Measurements from ENCODE around the gene CNTNAP2. TPM values are rescaled to one million over a fixed set of nuclear protein-coding genes. Genes with fewer than 3 reads are reported as not detected.

CNTNAP2 gene
- total and polyA plus RNA-seq, 2 of the 8 experiments (the other 6 are each of a cell fraction or from before 2014, with no cell fraction given) = 27.9 to 71.0 TPM

DNA sequence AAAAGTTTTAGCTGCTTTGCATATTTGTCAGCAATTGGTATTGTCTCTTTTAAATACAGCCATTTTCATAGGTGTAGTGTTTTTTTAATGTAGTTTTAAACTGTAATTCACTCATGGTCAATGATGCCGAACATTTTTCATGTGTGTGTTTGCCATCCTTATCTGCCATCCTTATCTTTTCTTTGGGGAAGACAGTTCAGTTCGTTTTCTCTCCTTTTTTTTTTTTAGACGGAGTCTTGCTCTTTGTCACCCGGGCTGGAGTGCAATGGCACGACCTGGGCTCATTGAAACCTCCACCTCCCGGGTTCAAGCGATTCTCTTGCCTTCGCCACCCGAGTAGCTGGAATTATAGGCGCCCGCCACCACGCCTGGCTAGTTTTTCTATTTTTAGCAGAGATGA lies 545.3 kb downstream of the CNTNAP2 start:
- no peak overlapping the region for H2BK12ac ChIP-seq (ENCODE audit: low read depth, low read length)
- no peaks in the 10 kb centered on the region for H3K23me2 ChIP-seq (ENCODE audit: low read depth, low read length)
- H2BK20ac ChIP-seq (ENCODE audit: low read length) = no peak overlapping the region
- no peak overlapping the region for H2BK15ac ChIP-seq (ENCODE audit: low read length)
- H3K4ac ChIP-seq (replicated peaks; ENCODE audit: insufficient read length, low read depth, low read length) = no peak overlapping the region
- ChIA-PET CTCF (ENCODE audit: partially characterized antibody) (interaction anchor here (1.1 kb wide), 1 partner anchor 9 kb away, joined by 4 read pairs; no protein-coding TSS in a partner anchor), POLR2A (ENCODE audit: partially characterized antibody) (no interaction called here)
- H3K4me2 ChIP-seq (ENCODE audit: insufficient read depth in 1 of 2, low read depth in 2 of 2, low read length in 2 of 2) = no peak overlapping the region
- H3K79me2 ChIP-seq (ENCODE audit: control insufficient read depth in 1 of 2, insufficient read depth in 2 of 2, low read length in 2 of 2) = no peaks in the 10 kb centered on the region
- no peak overlapping the region for H3K9ac ChIP-seq (replicated peaks in 1 of 4; ENCODE audit: extremely low read depth in 1 of 4, low read depth in 3 of 4, low read length in 3 of 4)
- no peak overlapping the region for H3K27ac ChIP-seq (ENCODE audit: low read depth, low read length)
- no peaks in the 10 kb centered on the region for H3K9me3 ChIP-seq (ENCODE audit: insufficient read depth in 2 of 2, low read depth in 1 of 2, low read length in 1 of 2)
- H2BK120ac ChIP-seq (replicated peaks; ENCODE audit: low read depth, low read length) = no peak overlapping the region
- H2AK5ac ChIP-seq (ENCODE audit: low read depth, low read length) = no peak overlapping the region
- H3K18ac ChIP-seq (ENCODE audit: extremely low read depth, low read length) = no peak overlapping the region
- H3K36me3 ChIP-seq (ENCODE audit: control insufficient read depth in 2 of 4, insufficient read depth in 4 of 4, low read length in 3 of 4) = no peaks in the 10 kb centered on the region
- 91% methylated on average over 9 of the region's 12 CpGs; no CpG with 5 or more reads in 1 of the 2 experiments for WGBS, 2 experiments (ENCODE audit: extremely low coverage in 1 of 2, insufficient coverage in 1 of 2, insufficient read length in 1 of 2, insufficient replicate concordance in 2 of 2, low coverage in 1 of 2, low lambda C conversion rate in 2 of 2, missing lambda C conversion rate in 1 of 2)
- H3K79me1 ChIP-seq (ENCODE audit: low read depth, low read length) = no peaks in the 10 kb centered on the region
- no peak overlapping the region for H2AFZ ChIP-seq (ENCODE audit: low read length)
- no peak overlapping the region for H4K5ac ChIP-seq (ENCODE audit: insufficient read length, low read depth, low read length)
- no peaks in the 10 kb centered on the region for H3K27me3 ChIP-seq (replicated peaks in 1 of 4; ENCODE audit: control insufficient read depth in 3 of 4, extremely low read depth in 1 of 4, insufficient read depth in 3 of 4, low read length in 3 of 4)
- H4K20me1 ChIP-seq (replicated peaks in 1 of 2; ENCODE audit: control insufficient read depth in 1 of 2, insufficient read depth in 2 of 2, low read length in 2 of 2) = no peaks in the 10 kb centered on the region
- no peak for FAIRE-seq
- DNase-seq (ENCODE audit: low read depth in 1 of 2, low spot score in 2 of 2) = no peak
- H3K4me3 ChIP-seq (ENCODE audit: extremely low read depth in 1 of 4, insufficient read depth in 2 of 4, low read depth in 3 of 4, low read length in 4 of 4) = no peak overlapping the region
- H3K23ac ChIP-seq (ENCODE audit: insufficient read length) = no peak overlapping the region
- H4K91ac ChIP-seq (replicated peaks; ENCODE audit: insufficient read length, low read length) = no peak overlapping the region
- no peak overlapping the region for H3K56ac ChIP-seq (replicated peaks; ENCODE audit: insufficient read length, low read depth, low read length)
- no peak overlapping the region for H4K8ac ChIP-seq (ENCODE audit: extremely low read depth, insufficient read depth, low read length)
- no peak overlapping the region for H3K14ac ChIP-seq (ENCODE audit: insufficient read length)
- no peak for TF ChIP-seq GTF2F1 (IDR thresholded peaks at IDR 0.05; ENCODE audit: borderline replicate concordance, low read depth, low read length)
- H2BK5ac ChIP-seq (ENCODE audit: low read depth, low read length) = no peak overlapping the region
- H3K4me1 ChIP-seq (replicated peaks in 1 of 4; ENCODE audit: control insufficient read depth in 3 of 4, insufficient read depth in 4 of 4, low read length in 3 of 4) = no peaks in the 10 kb centered on the region
